ENCODE results near the gene HHAT. TPM values are rescaled to one million over a fixed set of nuclear protein-coding genes. Genes with fewer than 3 reads are reported as not detected.

HHAT gene
- total and polyA plus RNA-seq, 2 experiments from 2014 or later, result 1.6 to 1.9 TPM

DNA sequence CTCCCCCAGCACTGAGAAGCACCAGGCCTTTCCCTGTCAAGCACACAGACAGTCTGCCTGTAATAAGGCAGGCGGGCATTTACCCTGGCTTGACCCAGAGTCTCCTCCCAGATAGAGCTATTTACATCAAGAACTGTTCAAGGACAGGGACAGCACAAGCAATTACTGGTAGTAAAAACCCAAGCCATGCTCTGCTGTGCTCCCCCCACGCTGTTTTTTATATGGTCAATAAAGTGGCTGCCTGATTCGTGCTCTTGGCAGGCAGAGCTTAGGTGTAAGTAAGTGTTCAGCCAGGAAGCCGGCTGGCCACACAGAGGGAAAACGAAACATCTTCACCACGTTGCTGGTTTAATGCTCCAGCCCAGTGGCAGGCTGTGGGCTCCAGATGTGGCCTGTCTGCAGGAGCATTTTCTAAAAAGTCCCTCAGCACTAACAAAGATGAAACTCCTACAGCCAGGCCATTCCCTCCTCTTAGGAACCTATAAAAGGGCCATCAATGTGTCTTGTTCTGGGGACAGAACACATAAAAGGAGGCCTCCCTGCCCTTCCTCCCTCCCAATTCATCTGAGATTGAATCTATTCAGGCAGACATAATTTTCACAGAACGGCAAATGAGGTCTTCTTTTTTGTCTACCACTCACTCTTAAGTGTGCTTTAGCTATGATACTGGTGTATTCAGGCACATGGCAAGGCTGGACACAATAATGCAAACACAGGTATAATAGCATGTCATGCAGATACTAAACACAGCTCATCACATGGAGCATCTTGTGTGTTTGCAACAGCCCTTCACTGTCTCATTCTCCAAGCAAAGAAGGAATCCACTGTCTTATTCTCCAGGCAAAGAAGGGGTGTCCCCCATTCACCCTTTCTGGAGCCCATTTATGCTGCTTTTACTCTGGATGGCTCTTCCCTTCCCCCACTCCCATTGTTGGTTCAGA is 378.9 kb downstream of the HHAT start:
- Histone ChIP-seq H3K4me3 (no peak overlapping the region), H3K9ac (no peak overlapping the region), H3K36me3 (ENCODE audit: low read depth) (no peaks in the 10 kb centered on the region), H3K4me1 (ENCODE audit: insufficient read depth) (no peaks in the 10 kb centered on the region), H3K27ac (no peak overlapping the region), H3K27me3 (replicated peaks; ENCODE audit: insufficient read depth) (no peaks in the 10 kb centered on the region), H3K9me2 (ENCODE audit: insufficient read depth) (no peaks in the 10 kb centered on the region), H2AFZ (no peak overlapping the region), H3K4me2 (ENCODE audit: unreplicated experiment) (no peak overlapping the region), H3F3A (ENCODE audit: insufficient read depth) (no peaks in the 10 kb centered on the region), H3K9me3 (ENCODE audit: low read depth) (no peaks in the 10 kb centered on the region), H3K79me2 (ENCODE audit: insufficient read depth) (no peaks in the 10 kb centered on the region), H4K20me1 (ENCODE audit: insufficient read depth) (no peaks in the 10 kb centered on the region)
- no peak for DNase-seq
- in situ Hi-C loops (cut with MboI), result no loop called here
- TF ChIP-seq EZH2 (IDR thresholded peaks at IDR 0.05; ENCODE audit: insufficient read depth, poor library complexity, severe bottlenecking), result no peak
- TF ChIP-seq EZH2phosphoT487 (IDR thresholded peaks at IDR 0.05; ENCODE audit: insufficient read depth, low read depth), result no peak
- WGBS, 2 experiments (ENCODE audit: low coverage in 1 of 2, low lambda C conversion rate in 2 of 2, missing lambda C conversion rate in 2 of 2), result 13 to 18% methylated on average over 7 of the region's 7 CpGs

- TF ChIP-seq EZH2phosphoT487 (IDR thresholded peaks at IDR 0.05; ENCODE audit: insufficient read depth, low read depth) (no peak), EZH2 (IDR thresholded peaks at IDR 0.05; ENCODE audit: insufficient read depth, poor library complexity, severe bottlenecking) (no peak)
- in situ Hi-C loops (cut with MboI), result no loop called here
- H3K4me3 ChIP-seq, result no peak overlapping the region
- no peaks in the 10 kb centered on the region for H3K36me3 ChIP-seq (ENCODE audit: low read depth)
- WGBS, 2 experiments (ENCODE audit: low coverage in 1 of 2, low lambda C conversion rate in 2 of 2, missing lambda C conversion rate in 2 of 2), result 14 to 15% methylated on average over 2 of the region's 2 CpGs
- H3K27ac ChIP-seq, result no peak overlapping the region
- H3K4me2 ChIP-seq (ENCODE audit: unreplicated experiment), result no peak overlapping the region
- H3K27me3 ChIP-seq (replicated peaks; ENCODE audit: insufficient read depth), result no peaks in the 10 kb centered on the region
- no peak overlapping the region for H2AFZ ChIP-seq
- peak; percentile 9 for DNase-seq
- H3K9ac ChIP-seq, result no peak overlapping the region
- no peaks in the 10 kb centered on the region for H3K9me3 ChIP-seq (ENCODE audit: low read depth)
- no peaks in the 10 kb centered on the region for H3K4me1 ChIP-seq (ENCODE audit: insufficient read depth)
- no peaks in the 10 kb centered on the region for H3K79me2 ChIP-seq (ENCODE audit: insufficient read depth)
- H3F3A ChIP-seq (ENCODE audit: insufficient read depth), result no peaks in the 10 kb centered on the region
- no peaks in the 10 kb centered on the region for H4K20me1 ChIP-seq (ENCODE audit: insufficient read depth)
- no peaks in the 10 kb centered on the region for H3K9me2 ChIP-seq (ENCODE audit: insufficient read depth)
Observed at GRCh38 chr1:210709701-210710100, 381.0 kb downstream of the HHAT start.

DNA sequence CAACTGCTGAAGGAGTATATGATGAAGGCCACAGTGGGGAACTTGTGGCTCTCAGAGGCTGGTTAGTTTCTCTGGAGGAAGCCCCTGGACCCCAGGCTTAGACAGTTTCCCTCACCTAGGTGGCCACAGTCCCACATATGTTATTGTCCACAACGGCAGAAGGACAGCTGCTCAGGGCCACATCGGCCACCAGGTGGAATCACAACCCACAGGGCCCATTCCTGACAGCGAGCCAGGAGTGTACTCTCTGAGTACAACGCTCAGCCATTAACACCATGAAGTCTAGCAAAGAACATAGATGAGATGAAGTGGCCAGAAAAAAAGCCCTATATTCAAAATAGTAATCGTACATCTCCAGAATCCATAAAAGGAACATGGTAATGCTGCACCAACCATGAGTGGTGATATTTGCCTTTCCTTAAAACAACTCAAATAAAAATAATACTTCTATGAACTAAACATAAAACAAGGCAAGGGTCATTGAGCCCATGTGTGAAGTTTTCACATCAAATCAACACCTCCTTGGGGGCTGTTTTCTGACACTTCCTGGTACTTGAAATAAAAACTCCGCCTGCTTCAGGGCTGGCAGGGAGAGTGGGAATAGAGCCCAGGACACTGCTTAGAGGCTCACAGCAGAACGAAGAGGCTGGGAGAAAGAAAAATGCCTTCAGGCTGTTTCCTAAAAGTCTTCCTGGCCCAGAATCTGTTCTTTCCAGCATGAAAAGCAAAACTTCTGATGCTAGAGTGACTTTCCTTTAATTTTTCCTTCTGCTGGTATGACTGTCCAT is 383.3 kb downstream of the HHAT start:
- TF ChIP-seq EZH2 (IDR thresholded peaks at IDR 0.05; ENCODE audit: insufficient read depth, poor library complexity, severe bottlenecking) (no peak), EZH2phosphoT487 (IDR thresholded peaks at IDR 0.05; ENCODE audit: insufficient read depth, low read depth) (no peak)
- no peak overlapping the region for H3K27ac ChIP-seq
- H3K36me3 ChIP-seq (ENCODE audit: low read depth), result no peaks in the 10 kb centered on the region
- DNase-seq, result no peak
- 7 to 10% methylated on average over 7 of the region's 7 CpGs for WGBS, 2 experiments (ENCODE audit: low coverage in 1 of 2, low lambda C conversion rate in 2 of 2, missing lambda C conversion rate in 2 of 2)
- no peaks in the 10 kb centered on the region for H3K9me3 ChIP-seq (ENCODE audit: low read depth)
- no peaks in the 10 kb centered on the region for H3K4me1 ChIP-seq (ENCODE audit: insufficient read depth)
- no peaks in the 10 kb centered on the region for H4K20me1 ChIP-seq (ENCODE audit: insufficient read depth)
- no peak overlapping the region for H2AFZ ChIP-seq
- H3K9me2 ChIP-seq (ENCODE audit: insufficient read depth), result no peaks in the 10 kb centered on the region
- no peak overlapping the region for H3K4me3 ChIP-seq
- in situ Hi-C loops (cut with MboI), result no loop called here
- H3K79me2 ChIP-seq (ENCODE audit: insufficient read depth), result no peaks in the 10 kb centered on the region
- H3K4me2 ChIP-seq (ENCODE audit: unreplicated experiment), result no peak overlapping the region
- no peaks in the 10 kb centered on the region for H3F3A ChIP-seq (ENCODE audit: insufficient read depth)
- H3K27me3 ChIP-seq (replicated peaks; ENCODE audit: insufficient read depth), result no peaks in the 10 kb centered on the region
- H3K9ac ChIP-seq, result no peak overlapping the region

DNA sequence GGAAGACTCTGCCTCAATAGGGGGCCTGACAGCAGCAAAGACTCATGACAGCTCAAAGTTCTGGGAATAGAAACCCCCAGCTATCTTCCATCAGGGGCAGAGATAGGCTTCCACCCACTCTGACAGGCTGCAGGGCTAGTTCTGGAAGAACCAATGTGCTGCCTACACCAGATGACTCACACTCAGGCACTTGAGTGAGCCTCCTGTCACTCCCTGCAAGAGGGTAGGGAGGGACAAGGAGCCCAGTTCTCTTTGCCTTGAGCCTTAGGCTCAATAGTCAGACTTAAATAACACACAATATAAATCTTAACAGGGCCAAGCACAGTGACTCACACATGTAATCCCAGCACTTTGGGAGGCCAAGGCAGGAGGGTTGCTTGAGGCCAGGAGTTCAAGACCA is 386.4 kb downstream of the HHAT start:
- Histone ChIP-seq H3K9ac (no peak overlapping the region), H3K36me3 (ENCODE audit: low read depth) (no peaks in the 10 kb centered on the region), H3F3A (ENCODE audit: insufficient read depth) (no peaks in the 10 kb centered on the region), H2AFZ (no peak overlapping the region), H3K9me2 (ENCODE audit: insufficient read depth) (no peaks in the 10 kb centered on the region), H3K4me1 (ENCODE audit: insufficient read depth) (no peaks in the 10 kb centered on the region), H3K9me3 (ENCODE audit: low read depth) (no peaks in the 10 kb centered on the region), H3K79me2 (ENCODE audit: insufficient read depth) (no peaks in the 10 kb centered on the region), H3K4me2 (ENCODE audit: unreplicated experiment) (no peak overlapping the region), H3K27me3 (replicated peaks; ENCODE audit: insufficient read depth) (no peaks in the 10 kb centered on the region), H3K27ac (no peak overlapping the region), H4K20me1 (ENCODE audit: insufficient read depth) (no peaks in the 10 kb centered on the region), H3K4me3 (no peak overlapping the region)
- in situ Hi-C loops (cut with MboI), result no loop called here
- TF ChIP-seq EZH2phosphoT487 (IDR thresholded peaks at IDR 0.05; ENCODE audit: insufficient read depth, low read depth) (no peak), EZH2 (IDR thresholded peaks at IDR 0.05; ENCODE audit: insufficient read depth, poor library complexity, severe bottlenecking) (no peak)
- DNase-seq, result no peak

Data from GM23248 (cell line).